GM23338 (cell line): ENCODE measurements around the gene ECHDC1. TPM values are rescaled to one million over a fixed set of nuclear protein-coding genes. Genes with fewer than 3 reads are reported as not detected.

ENCODE experiments used
- ATAC-seq: fragments of 200-7000 bp; cut with Tn5 transposase; 3 replicates; pipeline ENCODE4 v1.9.1; 2020
- DNase-seq: peaks from one replicate; pipeline ENCODE4 v3.0.0-alpha.2; 2015; ENCODE audit warnings: low spot score
- H2AFZ ChIP-seq: fragments of 200-600 bp; sonication (generic); 2 replicates; pipeline ENCODE4 v1.8.0; 2016; ENCODE audit warnings: antibody characterized with exemption, mild to moderate bottlenecking, moderate library complexity
- H3F3A ChIP-seq: fragments of 200-600 bp; sonication (generic); replicated peaks from 2 replicates; pipeline ENCODE4 v1.8.0; 2017; ENCODE audit warnings: antibody characterized with exemption, mixed run types, low read depth
- H3K27ac ChIP-seq: fragments of 200-600 bp; sonication (generic); 2 replicates; pipeline ENCODE4 v1.6.1; 2016; ENCODE audit warnings: low read depth
- H3K27me3 ChIP-seq: fragments of 200-600 bp; sonication (generic); 2 replicates; pipeline ENCODE4 v1.8.0; 2016; ENCODE audit warnings: mild to moderate bottlenecking, mixed run types, moderate library complexity; ENCODE audit not compliant: insufficient read depth
- H3K36me3 ChIP-seq: fragments of 200-600 bp; sonication (generic); 2 replicates; pipeline ENCODE4 v1.8.0; 2016; ENCODE audit warnings: mild to moderate bottlenecking; ENCODE audit not compliant: insufficient read depth
- H3K4me1 ChIP-seq: fragments of 200-600 bp; sonication (generic); 2 replicates; pipeline ENCODE4 v1.8.0; 2016; ENCODE audit warnings: mild to moderate bottlenecking, moderate library complexity; ENCODE audit not compliant: insufficient read depth
- H3K4me2 ChIP-seq: fragments of 200-600 bp; sonication (generic); 2 replicates; pipeline ENCODE4 v1.7.1; 2017; ENCODE audit warnings: mixed run types
- H3K4me3 ChIP-seq: fragments of 200-600 bp; sonication (generic); 2 replicates; pipeline ENCODE4 v1.6.1; 2016; ENCODE audit warnings: mixed run types
- H3K79me2 ChIP-seq: fragments of 200-600 bp; sonication (generic); replicated peaks from 2 replicates; pipeline ENCODE4 v1.8.0; 2017; ENCODE audit warnings: mild to moderate bottlenecking; ENCODE audit not compliant: insufficient read depth
- H3K9me2 ChIP-seq: fragments of 200-600 bp; sonication (generic); 2 replicates; pipeline ENCODE4 v1.8.0; 2017; ENCODE audit not compliant: insufficient read depth
- H4K20me1 ChIP-seq: fragments of 200-600 bp; sonication (generic); replicated peaks from 2 replicates; pipeline ENCODE4 v1.8.0; 2017; ENCODE audit warnings: mild to moderate bottlenecking; ENCODE audit not compliant: insufficient read depth
- H3K27ac Mint-ChIP-seq: 2 replicates; pipeline ENCODE4 v1.8.0; 2020; ENCODE audit warnings: inconsistent platforms, mild to moderate bottlenecking, moderate library complexity, mixed read lengths
- H3K27me3 Mint-ChIP-seq: 3 replicates; pipeline ENCODE4 v1.8.0; 2022; ENCODE audit warnings: low read depth, mild to moderate bottlenecking, moderate library complexity, mixed read lengths, inconsistent platforms; ENCODE audit not compliant: insufficient read depth, poor library complexity
- H3K36me3 Mint-ChIP-seq: 3 replicates; pipeline ENCODE4 v1.8.0; 2021; ENCODE audit warnings: low read depth, mild to moderate bottlenecking, inconsistent platforms, moderate library complexity, mixed read lengths
- H3K4me1 Mint-ChIP-seq: 3 replicates; pipeline ENCODE4 v1.8.0; 2020; ENCODE audit warnings: mild to moderate bottlenecking, inconsistent platforms, mixed read lengths
- H3K4me3 Mint-ChIP-seq: 3 replicates; pipeline ENCODE4 v1.8.0; 2021; ENCODE audit warnings: moderate library complexity, mild to moderate bottlenecking, inconsistent platforms, mixed read lengths
- H3K9me3 Mint-ChIP-seq: 3 replicates; pipeline ENCODE4 v1.8.0; 2020; ENCODE audit warnings: moderate library complexity, mild to moderate bottlenecking, inconsistent platforms, mixed read lengths
- CREB1 ChIP-seq: fragments of 250-450 bp; sonication (Bioruptor Pico); IDR thresholded peaks from 2 replicates; pipeline ENCODE4 v1.5.0; 2020; ENCODE audit warnings: low read depth, mild to moderate bottlenecking, moderate library complexity
- ETS1 ChIP-seq: IDR thresholded peaks from 2 replicates; pipeline ENCODE4 v1.6.1; 2016; ENCODE audit warnings: antibody characterized with exemption
- EZH2 ChIP-seq: fragments of 200-600 bp; sonication (generic); IDR thresholded peaks from one replicate; pipeline ENCODE4 v1.8.0; 2017; ENCODE audit warnings: antibody characterized with exemption, mild to moderate bottlenecking, low read depth; ENCODE audit not compliant: unreplicated experiment
- EZH2phosphoT487 ChIP-seq: fragments of 200-600 bp; sonication (generic); IDR thresholded peaks from one replicate; pipeline ENCODE4 v1.8.1; 2018; ENCODE audit warnings: antibody characterized with exemption; ENCODE audit not compliant: unreplicated experiment
- JUNB ChIP-seq: IDR thresholded peaks from one replicate; pipeline ENCODE4 v1.6.1; 2016; ENCODE audit warnings: antibody characterized with exemption; ENCODE audit not compliant: unreplicated experiment
- NANOG ChIP-seq: IDR thresholded peaks from 2 replicates; pipeline ENCODE4 v1.6.1; 2016; ENCODE audit warnings: antibody characterized with exemption, borderline replicate concordance
- POLR2AphosphoS5 ChIP-seq: IDR thresholded peaks from 2 replicates; pipeline ENCODE4 v1.6.1; 2016; ENCODE audit warnings: antibody characterized with exemption, low read depth
- REST ChIP-seq: IDR thresholded peaks from one replicate; pipeline ENCODE4 v1.6.1; 2018; ENCODE audit warnings: antibody characterized with exemption; ENCODE audit not compliant: unreplicated experiment
- STAT1 ChIP-seq: IDR thresholded peaks from one replicate; pipeline ENCODE4 v1.6.1; 2016; ENCODE audit warnings: antibody characterized with exemption; ENCODE audit not compliant: unreplicated experiment
- ZNF114 ChIP-seq: fragments of 250-450 bp; sonication (Bioruptor Pico); IDR thresholded peaks from 2 replicates; pipeline ENCODE4 v1.5.0; 2020; ENCODE audit warnings: mild to moderate bottlenecking, moderate library complexity
- ZNF331 ChIP-seq: fragments of 250-450 bp; sonication (Bioruptor Pico); IDR thresholded peaks from 2 replicates; pipeline ENCODE4 v1.5.0; 2020; ENCODE audit warnings: low read depth, mild to moderate bottlenecking, moderate library complexity
- polyA plus RNA-seq: library from polyadenylated mRNA; unstranded; fragments of >200 nt; fragmentation: Nextera tagmentation; extraction: Ambion mirVana; gene quantifications from 2 replicates; pipeline ENCODE4 v1.2.1, GENCODE V29; 2016
- total RNA-seq: library from RNA; depleted of rRNA; stranded (reverse); fragments of >200 nt; shearing (Covaris generic); gene quantifications from 2 replicates; pipeline ENCODE4 v1.2.3, GENCODE V29; 2014
- TF ChIP-seq, protein P1 (sequence below): fragments of 250-450 bp; sonication (Bioruptor Pico); IDR thresholded peaks from 2 replicates; pipeline ENCODE4 v1.5.0; 2020; ENCODE audit warnings: mild to moderate bottlenecking, moderate library complexity
- TF ChIP-seq, protein P2 (sequence below), 2 experiments: fragments of 200-600 bp in 1 of 2; sonication (generic) in 1 of 2; conservative IDR thresholded peaks; 2 replicates each; pipeline versions ENCODE4 v1.5.1 to v1.6.1; 2016 to 2017; ENCODE audit warnings: antibody characterized with exemption in 2 of 2, low read depth in 2 of 2, mild to moderate bottlenecking in 2 of 2, moderate library complexity in 1 of 2

Gene ECHDC1
- total and polyA plus RNA-seq, 2 experiments from 2014 or later: 65.8 to 98.4 TPM

- H3K27ac Mint-ChIP-seq: peak overlapping the region; percentile 4; the same call in 1 of the 2 replicates
- TF ChIP-seq EZH2phosphoT487 (no peak), POLR2AphosphoS5 (no peak), EZH2 (no peak), NANOG (no peak), STAT1 (no peak), CREB1 (CRISPR knock-in tag) (no peak), REST (no peak), ETS1 (no peak), ZNF331 (CRISPR knock-in tag) (no peak), JUNB (no peak), ZNF114 (CRISPR knock-in tag) (no peak)
- TF ChIP-seq, protein P1, sequence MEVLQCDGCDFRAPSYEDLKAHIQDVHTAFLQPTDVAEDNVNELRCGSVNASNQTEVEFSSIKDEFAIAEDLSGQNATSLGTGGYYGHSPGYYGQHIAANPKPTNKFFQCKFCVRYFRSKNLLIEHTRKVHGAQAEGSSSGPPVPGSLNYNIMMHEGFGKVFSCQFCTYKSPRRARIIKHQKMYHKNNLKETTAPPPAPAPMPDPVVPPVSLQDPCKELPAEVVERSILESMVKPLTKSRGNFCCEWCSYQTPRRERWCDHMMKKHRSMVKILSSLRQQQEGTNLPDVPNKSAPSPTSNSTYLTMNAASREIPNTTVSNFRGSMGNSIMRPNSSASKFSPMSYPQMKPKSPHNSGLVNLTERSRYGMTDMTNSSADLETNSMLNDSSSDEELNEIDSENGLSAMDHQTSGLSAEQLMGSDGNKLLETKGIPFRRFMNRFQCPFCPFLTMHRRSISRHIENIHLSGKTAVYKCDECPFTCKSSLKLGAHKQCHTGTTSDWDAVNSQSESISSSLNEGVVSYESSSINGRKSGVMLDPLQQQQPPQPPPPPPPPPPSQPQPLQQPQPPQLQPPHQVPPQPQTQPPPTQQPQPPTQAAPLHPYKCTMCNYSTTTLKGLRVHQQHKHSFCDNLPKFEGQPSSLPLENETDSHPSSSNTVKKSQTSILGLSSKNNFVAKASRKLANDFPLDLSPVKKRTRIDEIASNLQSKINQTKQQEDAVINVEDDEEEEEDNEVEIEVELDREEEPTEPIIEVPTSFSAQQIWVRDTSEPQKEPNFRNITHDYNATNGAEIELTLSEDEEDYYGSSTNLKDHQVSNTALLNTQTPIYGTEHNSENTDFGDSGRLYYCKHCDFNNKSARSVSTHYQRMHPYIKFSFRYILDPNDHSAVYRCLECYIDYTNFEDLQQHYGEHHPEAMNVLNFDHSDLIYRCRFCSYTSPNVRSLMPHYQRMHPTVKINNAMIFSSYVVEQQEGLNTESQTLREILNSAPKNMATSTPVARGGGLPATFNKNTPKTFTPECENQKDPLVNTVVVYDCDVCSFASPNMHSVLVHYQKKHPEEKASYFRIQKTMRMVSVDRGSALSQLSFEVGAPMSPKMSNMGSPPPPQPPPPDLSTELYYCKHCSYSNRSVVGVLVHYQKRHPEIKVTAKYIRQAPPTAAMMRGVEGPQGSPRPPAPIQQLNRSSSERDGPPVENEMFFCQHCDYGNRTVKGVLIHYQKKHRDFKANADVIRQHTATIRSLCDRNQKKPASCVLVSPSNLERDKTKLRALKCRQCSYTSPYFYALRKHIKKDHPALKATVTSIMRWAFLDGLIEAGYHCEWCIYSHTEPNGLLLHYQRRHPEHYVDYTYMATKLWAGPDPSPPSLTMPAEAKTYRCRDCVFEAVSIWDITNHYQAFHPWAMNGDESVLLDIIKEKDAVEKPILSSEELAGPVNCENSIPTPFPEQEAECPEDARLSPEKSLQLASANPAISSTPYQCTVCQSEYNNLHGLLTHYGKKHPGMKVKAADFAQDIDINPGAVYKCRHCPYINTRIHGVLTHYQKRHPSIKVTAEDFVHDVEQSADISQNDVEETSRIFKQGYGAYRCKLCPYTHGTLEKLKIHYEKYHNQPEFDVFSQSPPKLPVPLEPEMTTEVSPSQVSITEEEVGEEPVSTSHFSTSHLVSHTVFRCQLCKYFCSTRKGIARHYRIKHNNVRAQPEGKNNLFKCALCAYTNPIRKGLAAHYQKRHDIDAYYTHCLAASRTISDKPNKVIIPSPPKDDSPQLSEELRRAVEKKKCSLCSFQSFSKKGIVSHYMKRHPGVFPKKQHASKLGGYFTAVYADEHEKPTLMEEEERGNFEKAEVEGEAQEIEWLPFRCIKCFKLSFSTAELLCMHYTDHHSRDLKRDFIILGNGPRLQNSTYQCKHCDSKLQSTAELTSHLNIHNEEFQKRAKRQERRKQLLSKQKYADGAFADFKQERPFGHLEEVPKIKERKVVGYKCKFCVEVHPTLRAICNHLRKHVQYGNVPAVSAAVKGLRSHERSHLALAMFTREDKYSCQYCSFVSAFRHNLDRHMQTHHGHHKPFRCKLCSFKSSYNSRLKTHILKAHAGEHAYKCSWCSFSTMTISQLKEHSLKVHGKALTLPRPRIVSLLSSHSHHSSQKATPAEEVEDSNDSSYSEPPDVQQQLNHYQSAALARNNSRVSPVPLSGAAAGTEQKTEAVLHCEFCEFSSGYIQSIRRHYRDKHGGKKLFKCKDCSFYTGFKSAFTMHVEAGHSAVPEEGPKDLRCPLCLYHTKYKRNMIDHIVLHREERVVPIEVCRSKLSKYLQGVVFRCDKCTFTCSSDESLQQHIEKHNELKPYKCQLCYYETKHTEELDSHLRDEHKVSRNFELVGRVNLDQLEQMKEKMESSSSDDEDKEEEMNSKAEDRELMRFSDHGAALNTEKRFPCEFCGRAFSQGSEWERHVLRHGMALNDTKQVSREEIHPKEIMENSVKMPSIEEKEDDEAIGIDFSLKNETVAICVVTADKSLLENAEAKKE: no peak
- TF ChIP-seq, protein P2, sequence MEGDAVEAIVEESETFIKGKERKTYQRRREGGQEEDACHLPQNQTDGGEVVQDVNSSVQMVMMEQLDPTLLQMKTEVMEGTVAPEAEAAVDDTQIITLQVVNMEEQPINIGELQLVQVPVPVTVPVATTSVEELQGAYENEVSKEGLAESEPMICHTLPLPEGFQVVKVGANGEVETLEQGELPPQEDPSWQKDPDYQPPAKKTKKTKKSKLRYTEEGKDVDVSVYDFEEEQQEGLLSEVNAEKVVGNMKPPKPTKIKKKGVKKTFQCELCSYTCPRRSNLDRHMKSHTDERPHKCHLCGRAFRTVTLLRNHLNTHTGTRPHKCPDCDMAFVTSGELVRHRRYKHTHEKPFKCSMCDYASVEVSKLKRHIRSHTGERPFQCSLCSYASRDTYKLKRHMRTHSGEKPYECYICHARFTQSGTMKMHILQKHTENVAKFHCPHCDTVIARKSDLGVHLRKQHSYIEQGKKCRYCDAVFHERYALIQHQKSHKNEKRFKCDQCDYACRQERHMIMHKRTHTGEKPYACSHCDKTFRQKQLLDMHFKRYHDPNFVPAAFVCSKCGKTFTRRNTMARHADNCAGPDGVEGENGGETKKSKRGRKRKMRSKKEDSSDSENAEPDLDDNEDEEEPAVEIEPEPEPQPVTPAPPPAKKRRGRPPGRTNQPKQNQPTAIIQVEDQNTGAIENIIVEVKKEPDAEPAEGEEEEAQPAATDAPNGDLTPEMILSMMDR (conservative IDR thresholded peaks at IDR 0.05; ENCODE audit: low read depth in 2 of 2): no peak
- H3K4me1 Mint-ChIP-seq: peaks cover 25% of the 10 kb centered on the region
- Histone ChIP-seq H3F3A (no peaks in the 10 kb centered on the region), H2AFZ (no peak overlapping the region), H3K4me1 (peaks cover 20% of the 10 kb centered on the region), H3K27me3 (no peaks in the 10 kb centered on the region), H3K36me3 (no peaks in the 10 kb centered on the region), H3K4me2 (no peak overlapping the region), H3K79me2 (peaks cover 100% of the 10 kb centered on the region), H3K4me3 (no peak overlapping the region), H3K9me2 (no peaks in the 10 kb centered on the region), H4K20me1 (peaks cover 40% of the 10 kb centered on the region), H3K27ac (no peak overlapping the region)
- peaks cover 4% of the 10 kb centered on the region; the same call in 1 of the 3 replicates for H3K36me3 Mint-ChIP-seq
- no peaks in the 10 kb centered on the region for H3K27me3 Mint-ChIP-seq
- no peaks in the 10 kb centered on the region for H3K9me3 Mint-ChIP-seq
- no peak for DNase-seq
- ATAC-seq: no peak
- no peak overlapping the region for H3K4me3 Mint-ChIP-seq
Observed at GRCh38 chr6:127272576-127272975, 70.8 kb downstream of the ECHDC1 start.
